ENCODE measurements around the gene PLEKHJ1. TPM values are rescaled to one million over a fixed set of nuclear protein-coding genes. Genes with fewer than 3 reads are reported as not detected.

PLEKHJ1 gene
- total and polyA plus RNA-seq, 2 of the 8 experiments (the other 6 are each of a cell fraction or from before 2014, with no cell fraction given), result 135 to 187 TPM

DNA sequence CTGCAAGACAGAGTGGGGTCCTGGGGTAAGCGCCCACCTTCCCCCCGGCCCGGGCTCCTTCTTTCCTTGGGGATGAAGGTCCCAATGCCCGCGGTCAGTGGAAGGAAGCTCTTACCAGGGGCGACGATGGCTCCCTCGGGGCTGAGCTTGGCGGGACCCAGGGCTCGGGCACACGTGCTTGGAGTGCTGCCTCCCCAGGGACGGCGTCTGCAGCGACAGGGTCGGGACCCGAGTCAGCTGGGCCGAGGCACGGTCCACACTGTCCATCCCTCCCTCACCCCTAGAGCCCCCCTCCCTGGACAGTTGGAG lies 16.6 kb upstream of the PLEKHJ1 start (continued):
- TF ChIP-seq, protein P1, sequence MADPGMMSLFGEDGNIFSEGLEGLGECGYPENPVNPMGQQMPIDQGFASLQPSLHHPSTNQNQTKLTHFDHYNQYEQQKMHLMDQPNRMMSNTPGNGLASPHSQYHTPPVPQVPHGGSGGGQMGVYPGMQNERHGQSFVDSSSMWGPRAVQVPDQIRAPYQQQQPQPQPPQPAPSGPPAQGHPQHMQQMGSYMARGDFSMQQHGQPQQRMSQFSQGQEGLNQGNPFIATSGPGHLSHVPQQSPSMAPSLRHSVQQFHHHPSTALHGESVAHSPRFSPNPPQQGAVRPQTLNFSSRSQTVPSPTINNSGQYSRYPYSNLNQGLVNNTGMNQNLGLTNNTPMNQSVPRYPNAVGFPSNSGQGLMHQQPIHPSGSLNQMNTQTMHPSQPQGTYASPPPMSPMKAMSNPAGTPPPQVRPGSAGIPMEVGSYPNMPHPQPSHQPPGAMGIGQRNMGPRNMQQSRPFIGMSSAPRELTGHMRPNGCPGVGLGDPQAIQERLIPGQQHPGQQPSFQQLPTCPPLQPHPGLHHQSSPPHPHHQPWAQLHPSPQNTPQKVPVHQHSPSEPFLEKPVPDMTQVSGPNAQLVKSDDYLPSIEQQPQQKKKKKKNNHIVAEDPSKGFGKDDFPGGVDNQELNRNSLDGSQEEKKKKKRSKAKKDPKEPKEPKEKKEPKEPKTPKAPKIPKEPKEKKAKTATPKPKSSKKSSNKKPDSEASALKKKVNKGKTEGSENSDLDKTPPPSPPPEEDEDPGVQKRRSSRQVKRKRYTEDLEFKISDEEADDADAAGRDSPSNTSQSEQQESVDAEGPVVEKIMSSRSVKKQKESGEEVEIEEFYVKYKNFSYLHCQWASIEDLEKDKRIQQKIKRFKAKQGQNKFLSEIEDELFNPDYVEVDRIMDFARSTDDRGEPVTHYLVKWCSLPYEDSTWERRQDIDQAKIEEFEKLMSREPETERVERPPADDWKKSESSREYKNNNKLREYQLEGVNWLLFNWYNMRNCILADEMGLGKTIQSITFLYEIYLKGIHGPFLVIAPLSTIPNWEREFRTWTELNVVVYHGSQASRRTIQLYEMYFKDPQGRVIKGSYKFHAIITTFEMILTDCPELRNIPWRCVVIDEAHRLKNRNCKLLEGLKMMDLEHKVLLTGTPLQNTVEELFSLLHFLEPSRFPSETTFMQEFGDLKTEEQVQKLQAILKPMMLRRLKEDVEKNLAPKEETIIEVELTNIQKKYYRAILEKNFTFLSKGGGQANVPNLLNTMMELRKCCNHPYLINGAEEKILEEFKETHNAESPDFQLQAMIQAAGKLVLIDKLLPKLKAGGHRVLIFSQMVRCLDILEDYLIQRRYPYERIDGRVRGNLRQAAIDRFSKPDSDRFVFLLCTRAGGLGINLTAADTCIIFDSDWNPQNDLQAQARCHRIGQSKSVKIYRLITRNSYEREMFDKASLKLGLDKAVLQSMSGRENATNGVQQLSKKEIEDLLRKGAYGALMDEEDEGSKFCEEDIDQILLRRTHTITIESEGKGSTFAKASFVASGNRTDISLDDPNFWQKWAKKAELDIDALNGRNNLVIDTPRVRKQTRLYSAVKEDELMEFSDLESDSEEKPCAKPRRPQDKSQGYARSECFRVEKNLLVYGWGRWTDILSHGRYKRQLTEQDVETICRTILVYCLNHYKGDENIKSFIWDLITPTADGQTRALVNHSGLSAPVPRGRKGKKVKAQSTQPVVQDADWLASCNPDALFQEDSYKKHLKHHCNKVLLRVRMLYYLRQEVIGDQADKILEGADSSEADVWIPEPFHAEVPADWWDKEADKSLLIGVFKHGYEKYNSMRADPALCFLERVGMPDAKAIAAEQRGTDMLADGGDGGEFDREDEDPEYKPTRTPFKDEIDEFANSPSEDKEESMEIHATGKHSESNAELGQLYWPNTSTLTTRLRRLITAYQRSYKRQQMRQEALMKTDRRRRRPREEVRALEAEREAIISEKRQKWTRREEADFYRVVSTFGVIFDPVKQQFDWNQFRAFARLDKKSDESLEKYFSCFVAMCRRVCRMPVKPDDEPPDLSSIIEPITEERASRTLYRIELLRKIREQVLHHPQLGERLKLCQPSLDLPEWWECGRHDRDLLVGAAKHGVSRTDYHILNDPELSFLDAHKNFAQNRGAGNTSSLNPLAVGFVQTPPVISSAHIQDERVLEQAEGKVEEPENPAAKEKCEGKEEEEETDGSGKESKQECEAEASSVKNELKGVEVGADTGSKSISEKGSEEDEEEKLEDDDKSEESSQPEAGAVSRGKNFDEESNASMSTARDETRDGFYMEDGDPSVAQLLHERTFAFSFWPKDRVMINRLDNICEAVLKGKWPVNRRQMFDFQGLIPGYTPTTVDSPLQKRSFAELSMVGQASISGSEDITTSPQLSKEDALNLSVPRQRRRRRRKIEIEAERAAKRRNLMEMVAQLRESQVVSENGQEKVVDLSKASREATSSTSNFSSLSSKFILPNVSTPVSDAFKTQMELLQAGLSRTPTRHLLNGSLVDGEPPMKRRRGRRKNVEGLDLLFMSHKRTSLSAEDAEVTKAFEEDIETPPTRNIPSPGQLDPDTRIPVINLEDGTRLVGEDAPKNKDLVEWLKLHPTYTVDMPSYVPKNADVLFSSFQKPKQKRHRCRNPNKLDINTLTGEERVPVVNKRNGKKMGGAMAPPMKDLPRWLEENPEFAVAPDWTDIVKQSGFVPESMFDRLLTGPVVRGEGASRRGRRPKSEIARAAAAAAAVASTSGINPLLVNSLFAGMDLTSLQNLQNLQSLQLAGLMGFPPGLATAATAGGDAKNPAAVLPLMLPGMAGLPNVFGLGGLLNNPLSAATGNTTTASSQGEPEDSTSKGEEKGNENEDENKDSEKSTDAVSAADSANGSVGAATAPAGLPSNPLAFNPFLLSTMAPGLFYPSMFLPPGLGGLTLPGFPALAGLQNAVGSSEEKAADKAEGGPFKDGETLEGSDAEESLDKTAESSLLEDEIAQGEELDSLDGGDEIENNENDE (IDR thresholded peaks at IDR 0.05; ENCODE audit: insufficient replicate concordance, low read length), result no peak
- no peak; the same call in 1 of the 2 replicates for TF ChIP-seq GABPA (IDR thresholded peaks at IDR 0.05; ENCODE audit: borderline replicate concordance, insufficient read depth, low read length)
- TF ChIP-seq CHD2 (IDR thresholded peaks at IDR 0.05; ENCODE audit: low read length), result no peak
- no peak for TF ChIP-seq POLR2A (IDR thresholded peaks at IDR 0.05; ENCODE audit: control extremely low read depth in 1 of 2, low read depth in 2 of 2, low read length in 2 of 2)
- TF ChIP-seq ASH2L (IDR thresholded peaks at IDR 0.05; ENCODE audit: low read length), result no peak
- TF ChIP-seq RAD21 (IDR thresholded peaks at IDR 0.05 in 1 of 2, conservative IDR thresholded peaks at IDR 0.05 in 1 of 2; ENCODE audit: low read depth in 2 of 2, low read length in 2 of 2), result no peak
- TF ChIP-seq TAF1 (IDR thresholded peaks at IDR 0.05; ENCODE audit: low read depth, low read length), result no peak
- no peak for TF ChIP-seq POU5F1 (IDR thresholded peaks at IDR 0.05; ENCODE audit: low read depth, low read length)
- TF ChIP-seq JUN (IDR thresholded peaks at IDR 0.05; ENCODE audit: low read depth, low read length), result no peak
- TF ChIP-seq EZH2 (IDR thresholded peaks at IDR 0.05; ENCODE audit: low read depth, low read length, severe bottlenecking), result no peak
